ENCODE data around the gene ECM1.

Gene ECM1

DNA sequence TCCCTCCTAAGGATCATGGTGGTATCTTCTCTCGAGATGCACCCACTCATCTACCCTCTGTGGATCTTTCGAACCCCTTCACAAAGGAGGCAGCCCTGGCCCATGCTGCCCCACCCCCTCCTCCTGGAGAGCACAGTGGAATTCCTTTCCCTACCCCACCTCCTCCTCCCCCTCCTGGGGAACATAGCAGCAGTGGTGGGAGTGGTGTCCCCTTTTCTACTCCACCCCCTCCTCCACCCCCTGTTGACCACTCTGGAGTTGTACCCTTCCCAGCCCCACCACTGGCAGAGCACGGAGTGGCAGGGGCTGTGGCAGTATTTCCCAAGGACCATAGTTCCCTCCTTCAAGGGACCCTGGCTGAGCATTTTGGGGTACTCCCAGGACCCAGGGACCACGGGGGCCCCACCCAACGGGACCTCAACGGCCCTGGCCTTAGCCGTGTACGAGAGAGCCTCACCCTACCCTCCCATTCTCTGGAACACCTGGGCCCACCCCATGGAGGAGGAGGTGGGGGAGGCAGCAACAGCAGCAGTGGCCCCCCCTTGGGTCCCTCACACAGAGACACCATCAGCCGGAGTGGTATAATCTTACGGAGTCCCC, 35.2 kb upstream of the ECM1 start:
- Histone ChIP-seq H3K4me3 (ENCODE audit: severe bottlenecking) (no peak overlapping the region), H3K27ac (ENCODE audit: poor library complexity, severe bottlenecking) (no peak overlapping the region), H3K27me3 (ENCODE audit: insufficient read depth, poor library complexity, severe bottlenecking) (no peaks in the 10 kb centered on the region), H3K9me3 (ENCODE audit: severe bottlenecking) (no peaks in the 10 kb centered on the region), H3K4me1 (ENCODE audit: insufficient read depth, poor library complexity, severe bottlenecking) (peaks cover 15% of the 10 kb centered on the region), H3K36me3 (ENCODE audit: low read depth) (peaks cover 43% of the 10 kb centered on the region)
- ATAC-seq (ENCODE audit: low read depth) = no peak
- TF ChIP-seq, protein P1, sequence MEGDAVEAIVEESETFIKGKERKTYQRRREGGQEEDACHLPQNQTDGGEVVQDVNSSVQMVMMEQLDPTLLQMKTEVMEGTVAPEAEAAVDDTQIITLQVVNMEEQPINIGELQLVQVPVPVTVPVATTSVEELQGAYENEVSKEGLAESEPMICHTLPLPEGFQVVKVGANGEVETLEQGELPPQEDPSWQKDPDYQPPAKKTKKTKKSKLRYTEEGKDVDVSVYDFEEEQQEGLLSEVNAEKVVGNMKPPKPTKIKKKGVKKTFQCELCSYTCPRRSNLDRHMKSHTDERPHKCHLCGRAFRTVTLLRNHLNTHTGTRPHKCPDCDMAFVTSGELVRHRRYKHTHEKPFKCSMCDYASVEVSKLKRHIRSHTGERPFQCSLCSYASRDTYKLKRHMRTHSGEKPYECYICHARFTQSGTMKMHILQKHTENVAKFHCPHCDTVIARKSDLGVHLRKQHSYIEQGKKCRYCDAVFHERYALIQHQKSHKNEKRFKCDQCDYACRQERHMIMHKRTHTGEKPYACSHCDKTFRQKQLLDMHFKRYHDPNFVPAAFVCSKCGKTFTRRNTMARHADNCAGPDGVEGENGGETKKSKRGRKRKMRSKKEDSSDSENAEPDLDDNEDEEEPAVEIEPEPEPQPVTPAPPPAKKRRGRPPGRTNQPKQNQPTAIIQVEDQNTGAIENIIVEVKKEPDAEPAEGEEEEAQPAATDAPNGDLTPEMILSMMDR (IDR thresholded peaks at IDR 0.05; ENCODE audit: poor library complexity, severe bottlenecking) = no peak
- no peak for DNase-seq (ENCODE audit: low spot score)

GRCh38 chr1:150473659-150474058, 34.2 kb upstream of the ECM1 start:
- peaks cover 25% of the 10 kb centered on the region for H3K4me1 ChIP-seq (ENCODE audit: insufficient read depth, poor library complexity, severe bottlenecking)
- ATAC-seq (ENCODE audit: low read depth) (no peak), DNase-seq (ENCODE audit: low spot score) (no peak)
- H3K36me3 ChIP-seq (ENCODE audit: low read depth) = peaks cover 38% of the 10 kb centered on the region
- TF ChIP-seq, protein P1 (IDR thresholded peaks at IDR 0.05; ENCODE audit: poor library complexity, severe bottlenecking) = no peak
- H3K4me3 ChIP-seq (ENCODE audit: severe bottlenecking) = no peak overlapping the region
- H3K27ac ChIP-seq (ENCODE audit: poor library complexity, severe bottlenecking) = no peak overlapping the region
- no peaks in the 10 kb centered on the region for H3K27me3 ChIP-seq (ENCODE audit: insufficient read depth, poor library complexity, severe bottlenecking)
- no peaks in the 10 kb centered on the region for H3K9me3 ChIP-seq (ENCODE audit: severe bottlenecking)

DNA sequence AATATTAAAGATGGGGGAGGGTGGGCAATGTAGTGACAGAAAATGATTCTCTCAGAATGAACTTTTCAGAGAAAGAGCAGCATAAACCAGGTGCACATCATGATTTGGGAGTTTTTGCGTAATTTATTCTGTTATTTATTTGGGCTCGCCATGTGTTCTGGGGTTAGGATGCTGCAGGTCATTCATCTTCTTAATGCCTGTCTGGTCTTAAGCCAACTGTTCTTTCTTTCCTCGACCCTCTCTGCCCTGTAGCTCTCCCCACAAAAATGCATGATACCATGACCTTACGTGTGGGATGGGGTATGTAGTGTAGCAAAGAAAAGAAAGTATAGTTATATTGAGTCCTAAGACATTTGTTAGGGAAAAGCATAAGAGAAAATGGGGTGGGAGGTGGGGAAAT, 33.0 kb upstream of the ECM1 start:
- Histone ChIP-seq H3K36me3 (ENCODE audit: low read depth) (peaks cover 29% of the 10 kb centered on the region), H3K9me3 (ENCODE audit: severe bottlenecking) (no peaks in the 10 kb centered on the region), H3K27ac (ENCODE audit: poor library complexity, severe bottlenecking) (no peak overlapping the region), H3K4me3 (ENCODE audit: severe bottlenecking) (no peak overlapping the region), H3K27me3 (ENCODE audit: insufficient read depth, poor library complexity, severe bottlenecking) (no peaks in the 10 kb centered on the region), H3K4me1 (ENCODE audit: insufficient read depth, poor library complexity, severe bottlenecking) (peaks cover 27% of the 10 kb centered on the region)
- no peak for DNase-seq (ENCODE audit: low spot score)
- TF ChIP-seq, protein P1 (IDR thresholded peaks at IDR 0.05; ENCODE audit: poor library complexity, severe bottlenecking) = no peak
- ATAC-seq (ENCODE audit: low read depth) = no peak

GRCh38 chr1:150476754-150477153, 31.2 kb upstream of the ECM1 start:
- Histone ChIP-seq H3K9me3 (ENCODE audit: severe bottlenecking) (no peaks in the 10 kb centered on the region), H3K4me1 (ENCODE audit: insufficient read depth, poor library complexity, severe bottlenecking) (peaks cover 27% of the 10 kb centered on the region), H3K4me3 (ENCODE audit: severe bottlenecking) (no peak overlapping the region), H3K27ac (ENCODE audit: poor library complexity, severe bottlenecking) (peak overlapping the region; percentile 83), H3K27me3 (ENCODE audit: insufficient read depth, poor library complexity, severe bottlenecking) (no peaks in the 10 kb centered on the region), H3K36me3 (ENCODE audit: low read depth) (peaks cover 10% of the 10 kb centered on the region)
- ATAC-seq (ENCODE audit: low read depth) (no peak), DNase-seq (ENCODE audit: low spot score) (no peak)
- TF ChIP-seq, protein P1 (IDR thresholded peaks at IDR 0.05; ENCODE audit: poor library complexity, severe bottlenecking) = no peak

GRCh38 chr1:150477320-150477719, 30.6 kb upstream of the ECM1 start:
- TF ChIP-seq, protein P1 (IDR thresholded peaks at IDR 0.05; ENCODE audit: poor library complexity, severe bottlenecking) = no peak
- DNase-seq (ENCODE audit: low spot score) = no peak
- no peak overlapping the region for H3K4me3 ChIP-seq (ENCODE audit: severe bottlenecking)
- H3K9me3 ChIP-seq (ENCODE audit: severe bottlenecking) = no peaks in the 10 kb centered on the region
- H3K36me3 ChIP-seq (ENCODE audit: low read depth) = peaks cover 4% of the 10 kb centered on the region; the same call in 1 of the 2 replicates
- peaks cover 27% of the 10 kb centered on the region for H3K4me1 ChIP-seq (ENCODE audit: insufficient read depth, poor library complexity, severe bottlenecking)
- peak; percentile 30 for ATAC-seq (ENCODE audit: low read depth)
- H3K27ac ChIP-seq (ENCODE audit: poor library complexity, severe bottlenecking) = peak overlapping the region; percentile 83
- no peaks in the 10 kb centered on the region for H3K27me3 ChIP-seq (ENCODE audit: insufficient read depth, poor library complexity, severe bottlenecking)
